ENCODE results near the gene RAB17.

The RAB17 gene

DNA sequence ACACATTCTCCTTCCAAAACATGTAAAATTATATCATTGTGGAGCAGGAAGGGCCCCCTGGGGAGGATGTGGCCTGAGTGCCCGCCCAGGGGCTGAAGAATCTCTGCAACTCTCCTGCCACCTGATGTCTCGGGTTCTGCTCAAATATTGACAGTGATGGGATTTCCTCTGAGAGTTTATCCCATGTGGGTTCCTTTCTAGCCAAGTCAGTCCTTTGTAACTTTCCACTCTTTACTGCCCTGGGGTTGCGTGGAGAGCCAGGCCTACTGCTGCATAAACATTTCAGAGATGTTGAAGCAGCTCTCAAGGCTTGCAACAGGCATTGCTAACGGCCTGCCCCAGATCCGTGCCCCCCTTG, 4.0 kb upstream of the RAB17 start:
- Histone ChIP-seq H3K9me2 (ENCODE audit: low read depth, low read length) (no peaks in the 10 kb centered on the region), H3K9me3 (ENCODE audit: low read length) (no peaks in the 10 kb centered on the region), H2AFZ (ENCODE audit: low read length) (no peak overlapping the region), H3K27ac (ENCODE audit: low read depth, low read length, poor library complexity, severe bottlenecking) (no peak overlapping the region), H3K4me3 (ENCODE audit: low read depth, low read length, poor library complexity, severe bottlenecking) (no peak overlapping the region), H3K9ac (ENCODE audit: low read length) (no peak overlapping the region), H4K20me1 (ENCODE audit: insufficient read depth, low read length) (no peaks in the 10 kb centered on the region), H3K4me1 (ENCODE audit: insufficient read depth, low read length, severe bottlenecking) (no peaks in the 10 kb centered on the region), H3K79me2 (ENCODE audit: insufficient read depth, low read length) (no peaks in the 10 kb centered on the region), H3K27me3 (ENCODE audit: insufficient read depth, low read length) (no peaks in the 10 kb centered on the region), H3K4me2 (ENCODE audit: low read length) (no peak overlapping the region), H3F3A (ENCODE audit: insufficient read depth, low read length) (no peaks in the 10 kb centered on the region), H3K36me3 (ENCODE audit: insufficient read depth, low read length) (no peaks in the 10 kb centered on the region)
- no peak for TF ChIP-seq CTCF (IDR thresholded peaks at IDR 0.05; ENCODE audit: low read length)
- no peak for TF ChIP-seq EZH2 (IDR thresholded peaks at IDR 0.05; ENCODE audit: borderline replicate concordance, low read length)

DNA sequence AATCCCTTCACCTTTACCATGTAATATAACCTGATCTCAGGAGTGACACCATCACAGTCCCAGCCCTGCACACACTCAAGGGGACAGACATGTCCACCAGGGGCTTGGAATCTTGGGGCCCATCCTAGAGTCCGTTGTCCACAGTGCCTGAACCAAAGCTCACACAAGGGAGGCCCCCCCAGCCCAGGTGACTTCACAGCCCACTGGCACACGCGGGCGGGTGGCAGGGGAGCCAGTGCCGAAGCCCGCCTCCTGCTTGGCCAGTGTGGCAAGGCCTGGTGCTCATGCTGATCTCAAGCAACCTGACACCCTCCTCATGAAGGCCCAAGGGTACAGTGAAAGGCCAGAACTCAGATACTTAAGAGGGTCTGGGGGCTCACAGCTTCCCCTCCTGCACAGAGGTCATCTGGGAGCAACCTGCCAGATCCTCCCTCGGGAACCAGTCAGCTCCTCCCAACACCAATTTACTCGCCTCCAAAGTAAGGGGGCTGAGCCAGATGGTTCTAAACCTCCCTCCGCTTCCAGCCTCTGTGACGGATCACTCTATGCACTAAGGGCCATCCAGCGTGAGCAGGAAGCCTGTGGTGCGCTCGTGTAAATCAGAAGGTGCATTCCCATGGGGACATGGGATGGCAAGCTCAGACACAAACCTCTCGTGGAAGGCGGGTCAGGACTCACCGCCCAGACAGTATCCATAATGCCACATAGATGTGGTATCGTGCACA, 3.2 kb upstream of the RAB17 start:
- Histone ChIP-seq H3K4me3 (ENCODE audit: low read depth, low read length, poor library complexity, severe bottlenecking) (no peak overlapping the region), H3F3A (ENCODE audit: insufficient read depth, low read length) (no peaks in the 10 kb centered on the region), H3K9ac (ENCODE audit: low read length) (no peak overlapping the region), H3K9me3 (ENCODE audit: low read length) (no peaks in the 10 kb centered on the region), H3K79me2 (ENCODE audit: insufficient read depth, low read length) (no peaks in the 10 kb centered on the region), H4K20me1 (ENCODE audit: insufficient read depth, low read length) (no peaks in the 10 kb centered on the region), H3K27ac (ENCODE audit: low read depth, low read length, poor library complexity, severe bottlenecking) (no peak overlapping the region), H3K27me3 (ENCODE audit: insufficient read depth, low read length) (no peaks in the 10 kb centered on the region), H3K4me2 (ENCODE audit: low read length) (no peak overlapping the region), H3K9me2 (ENCODE audit: low read depth, low read length) (no peaks in the 10 kb centered on the region), H2AFZ (ENCODE audit: low read length) (no peak overlapping the region), H3K4me1 (ENCODE audit: insufficient read depth, low read length, severe bottlenecking) (no peaks in the 10 kb centered on the region), H3K36me3 (ENCODE audit: insufficient read depth, low read length) (no peaks in the 10 kb centered on the region)
- TF ChIP-seq EZH2 (IDR thresholded peaks at IDR 0.05; ENCODE audit: borderline replicate concordance, low read length): no peak

DNA sequence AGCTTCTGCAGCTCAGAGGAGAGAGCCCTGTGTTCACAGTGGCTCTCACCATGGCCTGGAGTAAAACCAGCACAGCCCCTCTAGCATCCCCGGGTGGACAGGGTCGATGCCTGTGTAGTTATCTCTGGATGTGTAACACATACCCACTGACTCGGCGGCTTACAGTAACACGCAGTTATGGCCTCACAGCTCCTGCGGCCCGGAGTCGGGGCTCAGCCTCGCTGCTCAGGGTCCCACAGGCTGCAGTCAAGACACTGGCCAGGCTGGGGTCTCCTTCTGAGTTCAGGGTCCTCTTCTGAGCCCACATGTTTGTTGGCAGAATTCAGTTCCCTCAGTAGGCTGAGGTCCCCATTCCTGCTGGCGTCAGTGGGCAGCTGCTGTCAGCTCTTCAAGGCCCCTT, 2.5 kb upstream of the RAB17 start:
- no peaks in the 10 kb centered on the region for H3K79me2 ChIP-seq (ENCODE audit: insufficient read depth, low read length)
- H3K9ac ChIP-seq (ENCODE audit: low read length): no peak overlapping the region
- TF ChIP-seq EZH2 (IDR thresholded peaks at IDR 0.05; ENCODE audit: borderline replicate concordance, low read length): no peak
- no peak for TF ChIP-seq CTCF (IDR thresholded peaks at IDR 0.05; ENCODE audit: low read length)
- no peaks in the 10 kb centered on the region for H3K9me3 ChIP-seq (ENCODE audit: low read length)
- H3F3A ChIP-seq (ENCODE audit: insufficient read depth, low read length): no peaks in the 10 kb centered on the region
- no peaks in the 10 kb centered on the region for H3K36me3 ChIP-seq (ENCODE audit: insufficient read depth, low read length)
- no peaks in the 10 kb centered on the region for H3K27me3 ChIP-seq (ENCODE audit: insufficient read depth, low read length)
- no peak overlapping the region for H3K4me2 ChIP-seq (ENCODE audit: low read length)
- H3K9me2 ChIP-seq (ENCODE audit: low read depth, low read length): no peaks in the 10 kb centered on the region
- H3K27ac ChIP-seq (ENCODE audit: low read depth, low read length, poor library complexity, severe bottlenecking): no peak overlapping the region
- no peaks in the 10 kb centered on the region for H4K20me1 ChIP-seq (ENCODE audit: insufficient read depth, low read length)
- no peak overlapping the region for H3K4me3 ChIP-seq (ENCODE audit: low read depth, low read length, poor library complexity, severe bottlenecking)
- no peak overlapping the region for H2AFZ ChIP-seq (ENCODE audit: low read length)
- no peaks in the 10 kb centered on the region for H3K4me1 ChIP-seq (ENCODE audit: insufficient read depth, low read length, severe bottlenecking)

DNA sequence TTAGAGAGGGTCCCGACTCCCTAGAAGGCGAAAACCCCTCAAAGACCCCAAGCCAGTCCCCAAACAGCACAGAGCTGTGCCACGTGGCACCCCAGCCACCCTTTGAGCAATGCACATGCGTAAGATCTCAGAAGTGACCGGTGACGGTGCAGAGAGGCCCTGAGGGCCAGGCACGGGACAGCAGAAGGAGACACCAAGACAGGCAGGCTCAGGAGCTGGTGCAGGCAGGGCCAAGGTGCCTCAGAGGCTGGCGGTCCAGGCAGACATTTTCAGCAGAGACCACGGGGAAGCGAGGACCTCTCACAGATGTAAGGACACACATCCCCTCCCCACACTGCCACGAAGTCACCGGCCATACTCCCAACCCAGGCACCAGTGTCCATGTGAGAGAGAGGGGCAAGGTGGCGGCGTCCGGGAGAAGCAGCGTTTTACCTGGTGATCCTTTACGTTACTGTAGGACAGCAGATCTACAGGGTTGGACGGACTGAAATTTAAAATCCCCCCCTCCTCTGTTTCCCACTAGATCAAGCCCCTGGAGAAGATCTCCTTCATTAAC, 2.0 kb upstream of the RAB17 start:
- TF ChIP-seq CTCF (IDR thresholded peaks at IDR 0.05; ENCODE audit: low read length) (no peak), EZH2 (IDR thresholded peaks at IDR 0.05; ENCODE audit: borderline replicate concordance, low read length) (no peak)
- no peaks in the 10 kb centered on the region for H4K20me1 ChIP-seq (ENCODE audit: insufficient read depth, low read length)
- H3K9me2 ChIP-seq (ENCODE audit: low read depth, low read length): no peaks in the 10 kb centered on the region
- H3K27ac ChIP-seq (ENCODE audit: low read depth, low read length, poor library complexity, severe bottlenecking): no peak overlapping the region
- H3K79me2 ChIP-seq (ENCODE audit: insufficient read depth, low read length): no peaks in the 10 kb centered on the region
- no peaks in the 10 kb centered on the region for H3K36me3 ChIP-seq (ENCODE audit: insufficient read depth, low read length)
- no peak overlapping the region for H3K9ac ChIP-seq (ENCODE audit: low read length)
- no peaks in the 10 kb centered on the region for H3F3A ChIP-seq (ENCODE audit: insufficient read depth, low read length)
- H3K4me3 ChIP-seq (ENCODE audit: low read depth, low read length, poor library complexity, severe bottlenecking): no peak overlapping the region
- H2AFZ ChIP-seq (ENCODE audit: low read length): no peak overlapping the region
- 0 out of 2 replicates have a peak, but pooled peaks cover 3% of the 10 kb centered on the region for H3K27me3 ChIP-seq (ENCODE audit: insufficient read depth, low read length)
- H3K4me1 ChIP-seq (ENCODE audit: insufficient read depth, low read length, severe bottlenecking): no peaks in the 10 kb centered on the region
- H3K9me3 ChIP-seq (ENCODE audit: low read length): no peaks in the 10 kb centered on the region
- no peak overlapping the region for H3K4me2 ChIP-seq (ENCODE audit: low read length)
